Neural cell (in vitro differentiated cells): Measurements from ENCODE around the gene ATE1. TPM values are rescaled to one million over a fixed set of nuclear protein-coding genes. Genes with fewer than 3 reads are reported as not detected.

Experiments
- H2AFZ ChIP-seq: fragments of 200-600, 300-800 bp; sonication (generic), shearing (Covaris generic); 2 replicates; pipeline ENCODE4 v1.6.0; 2014; ENCODE audit warnings: low read depth, mild to moderate bottlenecking, antibody characterized with exemption, low read length, moderate library complexity
- H3F3A ChIP-seq: fragments of 200-600 bp; shearing (Covaris generic); 2 replicates; pipeline ENCODE4 v1.6.1; 2016; ENCODE audit warnings: mild to moderate bottlenecking, moderate library complexity, mixed read lengths, antibody characterized with exemption, low read length; ENCODE audit not compliant: insufficient read depth, poor library complexity, severe bottlenecking
- H3K27ac ChIP-seq: fragments of 200-600, 300-800 bp; sonication (generic), shearing (Covaris generic); 2 replicates; pipeline ENCODE4 v1.5.1; 2014; ENCODE audit warnings: mild to moderate bottlenecking, low read length, moderate library complexity
- H3K27me3 ChIP-seq: fragments of 300-800, 200-600 bp; sonication (generic), shearing (Covaris generic); 2 replicates; pipeline ENCODE4 v1.6.0; 2014; ENCODE audit warnings: mild to moderate bottlenecking, low read depth, low read length, moderate library complexity; ENCODE audit not compliant: insufficient read depth
- H3K36me3 ChIP-seq: fragments of 300-800, 200-600 bp; sonication (generic), shearing (Covaris generic); 2 replicates; pipeline ENCODE4 v1.5.1; 2014; ENCODE audit warnings: mild to moderate bottlenecking, antibody characterized with exemption, low read length, moderate library complexity; ENCODE audit not compliant: insufficient read depth
- H3K4me2 ChIP-seq: fragments of 300-800, 200-600 bp; sonication (generic), shearing (Covaris generic); 2 replicates; pipeline ENCODE4 v1.6.0; 2014; ENCODE audit warnings: mild to moderate bottlenecking, low read length
- H3K4me3 ChIP-seq: fragments of 300-800, 200-600 bp; sonication (generic), shearing (Covaris generic); 2 replicates; pipeline ENCODE4 v1.5.1; 2014; ENCODE audit warnings: mild to moderate bottlenecking, low read length, moderate library complexity
- H3K79me2 ChIP-seq: fragments of 200-600 bp; shearing (Covaris generic); replicated peaks from 2 replicates; pipeline ENCODE4 v1.6.0; 2014; ENCODE audit warnings: mild to moderate bottlenecking, low read length, moderate library complexity; ENCODE audit not compliant: insufficient read depth
- H3K9ac ChIP-seq: fragments of 300-800, 200-600 bp; sonication (generic), shearing (Covaris generic); 2 replicates; pipeline ENCODE4 v1.6.1; 2016; ENCODE audit warnings: mild to moderate bottlenecking, low read length, mixed read lengths
- H3K9me2 ChIP-seq: fragments of 200-600 bp; shearing (Covaris generic); 2 replicates; pipeline ENCODE4 v1.6.1; 2016; ENCODE audit warnings: mild to moderate bottlenecking, low read length, mixed read lengths; ENCODE audit not compliant: insufficient read depth
- H3K9me3 ChIP-seq: fragments of 200-600, 300-800 bp; sonication (generic), shearing (Covaris generic); 2 replicates; pipeline ENCODE4 v1.6.1; 2016; ENCODE audit warnings: mild to moderate bottlenecking, mixed run types, low read length, moderate library complexity, mixed read lengths
- H4K20me1 ChIP-seq: fragments of 200-600 bp; shearing (Covaris generic); 2 replicates; pipeline ENCODE4 v1.6.1; 2016; ENCODE audit warnings: mild to moderate bottlenecking, mixed run types; ENCODE audit not compliant: insufficient read depth
- CTCF ChIP-seq: fragments of 450-650 bp; IDR thresholded peaks from 2 replicates; pipeline ENCODE4 v1.5.1; 2014; ENCODE audit warnings: antibody characterized with exemption, mild to moderate bottlenecking, moderate library complexity; ENCODE audit not compliant: poor library complexity, severe bottlenecking
- EP300 ChIP-seq: fragments of 450-650 bp; conservative IDR thresholded peaks from 2 replicates; pipeline ENCODE4 v1.6.1; 2014; ENCODE audit warnings: antibody characterized with exemption, mild to moderate bottlenecking, moderate library complexity; ENCODE audit not compliant: poor library complexity, severe bottlenecking
- EZH2 ChIP-seq: fragments of 200-600, 300-800 bp; shearing (Covaris generic), sonication (generic); IDR thresholded peaks from 2 replicates; pipeline ENCODE4 v1.6.1; 2014; ENCODE audit warnings: antibody characterized with exemption, low read length, borderline replicate concordance, mild to moderate bottlenecking; ENCODE audit not compliant: insufficient read depth, poor library complexity, severe bottlenecking
- MXI1 ChIP-seq: fragments of 450-650 bp; conservative IDR thresholded peaks from 2 replicates; pipeline ENCODE4 v1.6.1; 2014; ENCODE audit warnings: antibody characterized with exemption, mild to moderate bottlenecking; ENCODE audit not compliant: poor library complexity, severe bottlenecking
- POLR2AphosphoS5 ChIP-seq: IDR thresholded peaks from 2 replicates; pipeline ENCODE4 v1.6.1; 2012
- RAD21 ChIP-seq: fragments of 450-650 bp; conservative IDR thresholded peaks from 2 replicates; pipeline ENCODE4 v1.6.1; 2014; ENCODE audit warnings: antibody characterized with exemption, mild to moderate bottlenecking, moderate library complexity
- REST ChIP-seq: IDR thresholded peaks from 2 replicates; pipeline ENCODE4 v1.6.1; 2012; ENCODE audit warnings: borderline replicate concordance
- SMC3 ChIP-seq: fragments of 450-650 bp; conservative IDR thresholded peaks from 2 replicates; pipeline ENCODE4 v1.6.1; 2014; ENCODE audit warnings: antibody characterized with exemption, mild to moderate bottlenecking, moderate library complexity; ENCODE audit not compliant: poor library complexity
- TAF1 ChIP-seq: IDR thresholded peaks from 2 replicates; pipeline ENCODE4 v1.6.1; 2012; ENCODE audit warnings: low read depth
- polyA plus RNA-seq: library from polyadenylated mRNA; depleted of rRNA; stranded (reverse); fragments of >200 nt; gene quantifications from 2 replicates; pipeline ENCODE4 v1.2.3, GENCODE V29; 2014

ATE1 gene
- polyA plus RNA-seq, 1 donor from 2014 or later = 23.7 TPM

- H3K27ac ChIP-seq = no peak overlapping the region
- no peaks in the 10 kb centered on the region for H3K27me3 ChIP-seq
Observed at GRCh38 chr10:121834757-121835156, 93.1 kb downstream of the ATE1 start.

GRCh38 chr10:121833387-121833786 is 94.4 kb downstream of the ATE1 start:
- Histone ChIP-seq H3K27ac (no peak overlapping the region), H3K4me3 (no peak overlapping the region), H4K20me1 (no peaks in the 10 kb centered on the region), H3K9ac (no peak overlapping the region), H3K9me2 (no peaks in the 10 kb centered on the region), H3K9me3 (no peaks in the 10 kb centered on the region), H2AFZ (no peak overlapping the region), H3K27me3 (no peaks in the 10 kb centered on the region), H3K79me2 (no peaks in the 10 kb centered on the region), H3K4me2 (no peak overlapping the region), H3K36me3 (no peaks in the 10 kb centered on the region), H3F3A (no peaks in the 10 kb centered on the region)
- TF ChIP-seq SMC3 (no peak), REST (no peak), POLR2AphosphoS5 (no peak), RAD21 (no peak), EZH2 (no peak), MXI1 (no peak), TAF1 (no peak), CTCF (no peak), EP300 (no peak)

More at GRCh38 chr10:121834757-121835156, 93.1 kb downstream of the ATE1 start:
- H3K4me3 ChIP-seq = no peak overlapping the region
- H3K9me2 ChIP-seq = no peaks in the 10 kb centered on the region
- H3K9me3 ChIP-seq = no peaks in the 10 kb centered on the region
- no peak overlapping the region for H3K9ac ChIP-seq
- no peaks in the 10 kb centered on the region for H3K36me3 ChIP-seq
- no peaks in the 10 kb centered on the region for H3F3A ChIP-seq
- H3K79me2 ChIP-seq = no peaks in the 10 kb centered on the region
- TF ChIP-seq RAD21 = no peak
- no peak for TF ChIP-seq EP300
- TF ChIP-seq REST = no peak
- TF ChIP-seq MXI1 = no peak
- TF ChIP-seq EZH2 = no peak
- no peak for TF ChIP-seq SMC3
- H3K4me2 ChIP-seq = no peak overlapping the region
- H2AFZ ChIP-seq = no peak overlapping the region
- H4K20me1 ChIP-seq = no peaks in the 10 kb centered on the region
